ENCODE results near the gene DRGX.

Gene DRGX

DNA sequence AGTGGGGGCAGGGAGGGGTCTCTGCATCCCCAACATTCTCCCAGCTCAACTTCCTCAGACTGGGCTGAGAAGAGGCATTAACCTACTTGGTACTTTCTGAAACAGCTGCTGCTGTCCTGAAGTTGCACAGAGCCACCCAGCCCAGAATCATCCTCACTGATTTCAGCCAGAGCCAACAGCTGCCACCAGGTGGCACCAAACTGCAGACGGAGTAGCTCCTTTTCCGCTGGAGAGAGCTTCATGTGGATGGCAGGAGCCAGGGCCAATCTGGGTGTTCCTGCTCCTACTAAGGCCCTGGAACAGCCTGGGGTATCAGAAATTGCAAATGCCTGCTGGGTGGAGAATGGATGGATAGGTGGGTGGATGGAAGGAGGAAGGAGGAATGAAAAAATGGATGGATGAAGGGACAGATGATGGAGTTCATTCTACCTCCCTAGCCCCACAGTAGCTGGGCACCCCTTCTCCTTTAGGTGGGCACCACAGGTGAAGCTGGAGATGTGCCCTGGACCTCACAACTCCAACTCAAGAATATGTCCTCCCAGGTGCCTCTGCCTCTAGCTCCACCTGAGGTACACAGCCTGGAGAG lies 11.8 kb upstream of the DRGX start:
- no peak for FAIRE-seq

DNA sequence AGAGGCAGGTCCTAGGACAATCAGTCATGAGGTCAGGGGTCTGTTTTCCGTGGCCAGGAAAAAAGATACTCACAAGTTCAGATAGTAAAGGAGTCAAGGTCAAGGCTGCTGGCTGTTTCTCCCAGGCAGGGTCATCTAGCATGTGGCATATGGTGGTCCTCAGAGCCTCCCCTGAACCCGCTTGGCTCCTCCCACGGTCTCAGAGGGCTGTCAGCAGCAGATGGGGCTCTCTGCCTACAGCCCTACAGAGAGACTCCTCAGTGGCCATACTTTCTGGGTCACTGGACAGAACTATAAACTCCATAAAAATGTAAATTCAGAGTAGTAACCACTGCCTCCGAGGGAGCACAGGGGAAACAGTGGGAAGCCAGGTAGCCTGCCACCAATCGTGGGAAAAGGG lies 11.3 kb upstream of the DRGX start:
- FAIRE-seq = no peak

DNA sequence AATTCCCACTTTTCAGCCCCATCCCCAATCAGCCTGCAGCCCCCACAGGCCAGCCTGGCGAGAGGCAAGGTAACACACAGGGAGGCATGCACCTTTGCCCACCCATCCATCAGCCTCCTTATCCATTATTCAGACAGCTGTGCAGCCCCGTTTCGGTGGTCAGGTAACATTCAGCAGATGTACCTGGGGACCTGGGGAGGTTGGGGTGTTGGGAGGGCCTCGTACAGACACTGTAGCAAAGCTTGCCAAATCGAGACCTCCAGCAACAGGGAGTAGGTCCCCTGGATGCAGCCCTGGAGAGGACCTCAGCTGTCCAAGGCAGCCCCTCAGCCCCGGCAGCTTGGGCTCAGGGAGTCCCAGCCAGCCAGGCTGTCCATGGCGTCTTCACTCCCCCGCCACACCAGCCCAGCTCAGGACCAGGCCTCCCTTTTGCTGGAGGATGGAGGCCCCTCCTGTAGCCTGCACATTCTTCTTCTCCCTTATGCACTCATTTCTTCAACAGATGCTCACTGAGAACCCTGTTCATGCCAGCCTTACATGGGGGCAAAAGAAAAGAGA lies 8.5 kb upstream of the DRGX start:
- no peak for FAIRE-seq

DNA sequence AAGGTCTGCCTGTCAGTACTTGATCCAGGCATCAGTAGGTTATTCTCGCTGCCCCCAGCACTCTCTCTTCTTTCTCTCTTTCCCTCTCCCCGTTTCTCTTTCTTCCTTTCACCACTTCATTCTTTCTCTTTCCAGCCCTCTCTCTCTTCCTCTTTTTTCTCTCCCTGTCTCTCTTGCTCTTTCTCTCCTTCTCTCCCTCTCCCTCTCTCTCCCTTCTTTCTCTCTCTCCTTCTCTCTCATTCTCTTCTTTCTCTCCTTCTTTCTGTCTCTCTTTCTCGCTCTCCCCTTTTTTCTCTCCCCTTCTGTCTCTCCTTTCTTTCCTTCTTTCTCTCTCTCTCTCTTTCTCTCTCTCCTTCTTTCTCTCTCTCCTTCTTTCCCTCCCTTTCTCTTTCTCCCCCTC lies 7.5 kb upstream of the DRGX start:
- FAIRE-seq = no peak

DNA sequence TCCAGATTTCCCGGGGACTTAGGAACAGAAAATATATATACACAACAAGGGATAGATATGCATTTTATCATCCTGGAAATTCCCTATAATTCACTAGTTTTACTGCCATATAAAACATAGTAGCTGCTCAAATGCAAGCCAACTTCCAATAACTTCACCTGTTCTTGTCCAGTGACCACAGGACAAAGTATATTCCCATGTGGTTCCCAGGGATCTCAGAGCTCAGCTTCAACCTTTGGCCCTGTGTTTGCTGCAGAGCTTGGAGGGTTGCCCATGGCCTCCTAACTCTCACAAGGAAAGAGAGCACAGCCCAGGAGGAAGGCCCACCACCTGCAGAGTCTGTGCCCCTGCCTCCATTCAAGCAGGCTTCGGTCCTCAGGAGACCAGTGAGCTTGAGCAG lies 4.5 kb upstream of the DRGX start:
- FAIRE-seq = no peak

DNA sequence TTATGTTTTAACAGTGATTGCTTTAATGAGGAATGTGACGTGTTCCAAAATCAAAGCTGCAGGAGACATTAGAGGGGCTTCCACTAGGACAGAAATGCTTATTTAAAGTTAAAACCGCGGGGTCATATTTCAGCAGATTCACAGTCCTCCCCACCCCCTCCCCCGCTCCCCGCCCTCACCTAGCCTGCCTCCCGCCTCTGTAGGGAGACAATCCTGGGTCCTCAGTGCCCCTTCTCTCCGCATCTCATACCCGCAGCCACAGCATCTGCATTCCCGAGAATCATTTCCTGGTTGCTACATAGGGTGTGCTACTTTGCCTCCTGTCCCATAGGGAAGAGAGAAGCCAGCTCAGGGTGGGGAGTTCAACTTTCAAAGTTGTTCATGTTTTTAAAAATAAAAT lies 3.1 kb upstream of the DRGX start:
- no peak for FAIRE-seq

DNA sequence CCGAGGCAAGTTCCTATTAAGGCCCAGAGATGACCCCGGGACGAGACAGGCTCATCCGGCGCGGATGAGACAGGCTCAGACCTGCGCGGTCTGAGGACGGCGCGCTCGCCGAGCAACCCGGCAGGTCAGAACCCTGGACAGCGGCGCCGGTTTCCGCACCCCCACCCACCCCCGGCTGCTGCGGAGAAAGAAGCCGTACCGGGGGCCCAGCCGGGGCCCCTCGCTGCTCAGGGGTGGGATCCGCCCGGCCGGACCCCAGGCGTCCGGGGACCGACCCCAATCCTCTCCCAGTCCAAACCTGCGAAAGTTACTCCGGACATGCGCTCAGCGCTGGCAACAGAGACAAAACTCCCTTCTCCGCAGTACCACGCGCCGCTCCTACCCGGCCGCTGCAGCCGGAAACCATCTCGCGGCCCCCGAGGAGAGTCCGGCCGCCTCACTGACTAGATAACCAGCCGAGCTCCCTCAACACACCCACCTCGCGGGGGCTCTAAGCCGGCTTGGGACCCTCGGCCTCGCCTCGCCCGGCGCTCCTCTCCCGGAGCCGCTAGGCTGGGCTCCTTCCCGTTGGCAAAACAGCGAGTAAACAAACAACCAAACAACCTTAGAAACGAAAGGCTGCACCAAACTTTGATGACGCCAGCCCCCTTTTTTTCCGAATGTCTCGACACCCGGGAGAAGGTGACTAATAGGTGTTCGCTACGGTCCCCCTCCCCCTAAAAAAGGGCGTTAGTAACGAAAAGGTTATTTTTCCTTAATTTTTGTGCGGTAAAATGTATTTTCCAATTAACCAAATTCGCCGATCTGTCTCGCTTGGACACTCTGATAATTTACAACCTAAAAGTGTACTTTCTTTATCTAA lies 2.3 kb upstream of the DRGX start:
- no peak for FAIRE-seq

DNA sequence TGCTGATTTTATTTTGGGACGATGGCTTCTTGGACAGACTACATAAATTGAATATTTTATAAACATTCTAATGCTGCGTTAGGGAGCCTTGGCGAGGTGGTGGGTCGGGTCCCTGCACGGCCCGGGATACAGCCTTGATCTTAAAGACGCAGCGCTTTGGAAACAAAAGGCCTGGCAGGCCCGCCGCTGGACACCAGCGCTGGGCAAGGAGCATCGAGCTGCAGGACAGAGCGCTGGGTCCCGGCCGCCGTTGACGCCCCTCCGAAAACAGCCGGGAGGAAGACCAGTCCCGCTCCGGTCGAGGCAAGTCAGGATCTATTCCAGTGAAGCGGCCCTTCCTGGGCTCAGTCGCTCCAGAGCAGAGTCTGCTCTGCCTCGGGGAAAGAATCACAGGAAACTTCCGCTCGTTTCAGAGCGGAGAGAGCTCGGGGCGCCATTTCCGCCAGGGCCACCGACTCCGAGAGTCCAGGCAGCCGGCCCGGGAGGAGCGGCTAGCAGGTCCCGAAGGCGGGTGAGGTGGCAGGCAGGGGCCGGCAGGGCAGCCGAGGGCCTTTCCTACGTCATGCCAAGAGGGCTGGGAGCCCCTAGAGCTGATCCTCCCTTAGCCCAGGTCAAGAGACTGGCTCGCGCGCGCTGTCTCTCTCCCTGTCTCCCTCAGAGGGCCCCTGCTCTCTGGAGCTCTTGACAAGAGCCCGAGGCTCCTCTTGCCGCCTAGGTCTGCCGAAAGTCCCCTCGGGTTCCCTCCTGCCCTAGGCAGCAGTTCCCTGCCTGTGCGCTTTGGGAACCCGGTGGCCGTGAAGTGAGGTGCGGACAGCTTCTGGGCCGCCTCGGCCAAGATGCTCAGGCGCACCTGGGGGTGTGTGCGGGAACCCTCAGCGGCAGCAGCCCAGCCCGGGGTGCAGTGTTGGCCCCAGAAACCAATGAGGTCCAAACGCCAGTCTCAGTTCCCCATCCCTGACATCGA lies 1.4 kb upstream of the DRGX start:
- FAIRE-seq = no peak

DNA sequence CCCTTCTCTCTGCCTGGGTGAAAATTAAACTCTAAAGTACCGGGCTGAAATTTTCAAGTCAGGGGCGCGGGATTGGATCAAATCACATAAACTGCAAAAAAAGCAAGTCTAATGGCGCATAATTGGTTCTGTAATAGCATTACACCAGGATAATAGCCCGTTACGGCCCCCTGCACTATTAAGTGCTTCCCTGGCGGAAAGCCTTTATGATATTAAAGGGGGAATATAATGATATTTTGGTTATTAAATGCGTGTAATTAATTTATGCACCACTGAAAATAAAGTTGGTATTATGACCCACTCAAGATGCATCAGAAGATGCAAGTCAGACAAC lies 744 bp upstream of the DRGX start:
- no peak for FAIRE-seq

DNA sequence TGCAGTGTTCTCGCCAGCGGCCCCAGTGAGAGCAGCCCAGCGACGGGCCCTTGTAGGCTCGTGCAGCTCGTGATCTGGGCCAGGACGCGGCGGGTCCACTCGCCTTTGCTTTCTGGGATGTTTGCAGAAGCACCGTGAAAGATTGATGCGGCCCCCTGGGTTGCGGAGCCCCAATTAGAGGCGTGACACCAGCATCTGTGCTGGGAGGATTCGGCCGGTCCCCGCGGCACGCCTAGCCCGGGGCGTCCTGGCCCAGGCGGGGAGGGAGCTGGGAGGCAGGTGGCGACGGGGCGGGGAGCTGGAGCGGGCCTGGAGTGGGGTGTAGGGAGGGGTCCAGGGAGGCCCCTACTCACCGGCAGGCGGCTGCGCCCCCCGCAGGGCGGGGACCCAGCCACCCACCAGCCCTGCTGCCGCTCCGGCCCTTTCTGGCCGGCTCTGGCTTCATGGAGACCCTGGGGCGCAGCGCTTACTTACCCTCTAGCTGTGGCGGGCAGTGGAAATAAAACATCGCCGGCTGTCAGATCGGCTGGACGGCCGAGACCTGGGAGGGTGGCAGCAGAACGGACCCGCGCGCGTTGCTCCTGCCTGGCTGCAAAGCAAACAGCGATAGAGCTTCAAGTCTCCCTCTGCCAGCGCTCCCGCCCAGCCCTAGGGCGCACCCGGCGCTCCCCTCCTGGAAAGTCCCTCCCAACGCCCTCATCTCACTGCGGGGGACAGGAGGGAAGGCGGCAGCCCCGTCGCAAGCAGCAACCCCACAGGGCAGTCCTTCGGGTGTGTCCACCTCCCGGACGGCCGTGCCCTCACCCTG lies 752 bp downstream of the DRGX start:
- FAIRE-seq = no peak

DNA sequence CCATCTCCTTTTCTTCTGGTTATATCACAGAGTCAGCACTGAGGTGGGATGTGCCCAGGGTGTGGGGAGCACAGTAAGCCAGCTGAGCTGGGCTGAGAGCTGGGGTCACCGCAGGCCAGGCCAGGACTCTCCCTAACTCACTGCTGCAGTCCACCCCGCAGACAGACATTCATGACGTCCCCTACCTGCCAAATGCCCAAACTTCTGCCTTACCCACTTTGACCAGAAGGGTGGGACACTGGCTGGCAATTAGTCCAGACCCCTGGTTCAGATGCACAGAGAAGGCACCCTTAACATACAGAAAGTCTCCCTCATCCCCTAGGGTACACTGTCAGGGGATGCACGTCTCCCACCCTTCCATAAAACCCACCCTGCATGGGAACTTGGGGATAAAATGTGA lies 2.1 kb downstream of the DRGX start:
- FAIRE-seq = no peak

DNA sequence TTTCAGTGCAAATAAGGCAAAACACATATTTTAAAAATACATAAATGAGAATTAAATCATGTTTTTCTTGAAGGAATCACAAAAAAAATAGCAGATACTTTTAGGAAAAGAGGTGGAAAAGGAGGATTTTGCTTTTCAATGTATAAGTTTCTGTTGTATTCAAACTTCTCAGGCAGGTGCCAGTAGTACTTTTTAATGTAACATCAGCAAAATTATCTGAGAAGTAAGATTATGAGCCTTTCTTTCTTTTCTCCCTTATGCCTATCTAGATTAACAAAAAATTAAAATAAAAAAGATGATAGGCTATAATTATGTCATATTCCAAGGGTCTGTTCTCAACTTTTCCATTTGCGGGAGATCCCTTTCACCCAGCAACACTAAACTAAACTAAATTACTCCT lies 2.6 kb downstream of the DRGX start:
- no peak for FAIRE-seq

DNA sequence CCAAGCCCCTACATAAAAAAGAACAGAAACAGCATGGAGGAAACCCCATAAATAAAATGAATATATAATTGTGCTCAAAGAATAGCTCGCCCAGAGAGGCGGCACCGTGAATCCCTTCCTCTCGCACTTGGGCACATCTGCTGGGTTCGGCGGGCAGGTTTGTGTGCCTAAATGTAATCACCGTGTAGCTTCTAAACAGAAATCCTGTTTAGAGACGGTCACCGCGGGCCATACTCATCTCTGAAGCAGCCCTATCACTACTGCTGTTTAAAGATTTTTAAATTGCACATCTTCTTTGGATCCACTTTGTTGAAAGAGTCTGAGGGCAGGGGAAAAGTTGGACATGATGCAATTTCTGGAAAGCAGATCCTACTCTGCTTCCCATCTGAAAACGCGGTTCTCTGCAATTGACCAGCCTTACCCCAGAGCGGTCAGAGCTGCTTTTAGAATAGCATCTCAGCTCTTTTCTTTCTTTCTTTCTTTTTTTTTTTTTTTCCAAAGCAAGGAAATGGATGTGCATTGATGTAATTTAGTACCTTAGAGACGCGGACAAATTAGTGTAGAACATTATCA lies 6.4 kb downstream of the DRGX start:
- FAIRE-seq = no peak

DNA sequence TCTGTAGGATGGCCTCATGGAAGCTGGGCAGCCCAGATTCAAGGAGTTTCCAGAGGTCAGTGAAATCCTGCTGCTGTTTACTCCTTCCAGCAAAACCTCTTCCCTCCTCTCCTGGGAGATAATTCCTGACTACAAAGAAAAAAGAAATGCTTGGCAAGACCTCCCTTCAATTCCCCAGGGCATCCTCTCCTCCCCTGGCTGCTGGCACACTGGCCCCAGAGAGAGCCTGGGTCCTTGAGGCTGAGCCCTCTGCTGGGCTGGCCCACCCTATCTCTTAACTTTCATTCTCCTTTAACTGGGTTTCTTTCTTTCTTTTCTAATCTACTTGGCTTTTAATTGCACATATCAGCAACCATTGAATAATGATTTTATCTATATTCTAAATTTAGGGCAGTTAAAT lies 7.7 kb downstream of the DRGX start:
- no peak for FAIRE-seq

DNA sequence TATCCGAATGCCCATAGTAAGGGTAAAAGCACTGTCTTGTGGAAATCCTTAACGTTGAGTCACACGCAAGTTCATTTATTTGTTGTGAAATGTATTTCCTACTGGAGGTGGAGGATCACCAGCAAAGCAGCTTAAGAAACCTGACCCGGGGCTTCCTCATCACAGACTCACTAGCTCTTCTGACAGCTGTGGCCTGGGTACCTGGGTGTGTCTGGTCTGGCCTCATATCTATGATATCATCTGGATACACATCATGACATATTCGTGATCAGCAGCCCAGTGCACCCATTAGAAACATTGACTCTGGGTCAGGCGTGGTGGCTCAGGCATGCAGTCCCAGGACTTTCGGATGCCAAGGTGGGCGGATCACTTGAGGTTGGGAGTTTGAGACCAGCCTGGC lies 8.8 kb downstream of the DRGX start:
- no peak for FAIRE-seq

DNA sequence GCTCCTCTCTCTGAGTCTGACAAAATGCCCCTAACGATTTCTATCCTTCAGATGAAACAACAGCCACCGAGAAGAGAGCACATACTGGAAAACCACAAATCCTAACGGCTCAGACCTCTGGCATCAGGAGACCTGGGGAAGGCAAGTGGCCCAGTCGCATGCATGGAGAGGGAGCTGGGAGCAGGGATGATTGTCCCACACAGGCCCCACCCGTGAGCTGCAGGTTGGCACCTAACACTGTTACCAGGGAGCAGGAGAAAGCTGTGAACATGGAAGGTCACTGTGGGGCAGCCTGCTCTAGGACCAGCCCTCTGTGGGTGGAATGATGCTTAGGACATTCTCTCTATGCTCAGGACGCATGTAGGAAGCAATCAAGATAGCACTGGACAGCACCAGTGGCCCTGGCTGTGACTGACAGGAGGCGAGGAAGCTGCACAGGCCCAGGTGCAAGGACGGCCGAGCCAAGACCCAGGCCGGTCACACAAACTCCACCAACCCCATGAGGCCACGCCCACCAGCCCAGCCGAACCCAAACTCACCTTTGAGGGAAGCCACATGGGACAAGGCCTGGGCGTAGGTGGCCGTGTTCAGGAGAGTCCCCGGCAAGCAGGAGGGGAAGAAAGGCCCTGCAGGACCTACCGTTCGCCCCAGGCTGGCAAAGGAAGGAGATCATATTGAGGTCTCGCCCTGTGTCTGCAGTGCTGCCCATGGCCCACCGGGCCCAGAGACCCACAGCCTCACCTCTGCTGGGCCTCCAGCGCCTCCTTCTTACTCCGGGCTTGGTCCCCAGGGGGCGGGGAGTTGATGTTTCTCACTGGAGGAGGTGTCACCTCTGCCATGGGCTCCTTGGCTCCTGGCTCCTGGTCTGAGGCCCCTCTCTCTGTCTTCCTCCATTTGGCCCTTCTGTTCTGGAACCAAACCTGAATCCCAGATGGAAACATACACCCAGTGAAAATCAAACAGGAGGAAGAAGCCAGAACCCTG lies 9.7 kb downstream of the DRGX start:
- FAIRE-seq = no peak

DNA sequence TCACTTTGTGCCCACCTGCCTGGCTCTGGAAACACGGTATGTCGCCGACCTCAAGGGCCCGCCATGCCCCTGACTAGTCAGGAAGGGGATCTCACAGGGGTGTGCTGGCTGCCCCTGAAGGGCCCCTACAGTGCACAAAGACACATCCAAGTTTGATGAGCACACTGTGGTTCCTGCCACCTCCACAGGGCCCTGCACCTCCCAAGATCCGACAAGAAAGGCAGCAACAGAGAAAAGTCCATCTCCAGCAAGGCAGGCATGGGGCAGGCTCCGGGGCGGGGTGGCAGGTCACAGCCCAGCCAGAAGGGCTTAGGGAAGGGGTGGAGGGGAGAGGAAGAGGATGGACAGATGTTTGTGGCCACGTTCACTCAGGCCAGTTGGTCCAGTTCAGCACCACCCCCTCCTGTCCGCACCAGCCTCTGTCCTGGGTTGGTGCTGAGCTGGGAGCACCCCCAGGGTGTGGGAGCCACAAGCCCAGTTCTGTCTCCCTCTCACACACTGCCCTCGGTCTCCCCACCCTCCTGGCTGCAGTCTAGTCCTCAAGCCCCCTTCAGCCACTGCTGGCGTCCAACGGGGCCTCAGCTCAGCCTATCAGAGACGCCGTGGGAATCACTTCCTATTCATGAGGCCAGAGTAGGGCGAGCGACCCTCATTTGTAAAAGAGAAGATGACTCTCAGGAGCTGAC lies 11.5 kb downstream of the DRGX start:
- no peak for FAIRE-seq

DNA sequence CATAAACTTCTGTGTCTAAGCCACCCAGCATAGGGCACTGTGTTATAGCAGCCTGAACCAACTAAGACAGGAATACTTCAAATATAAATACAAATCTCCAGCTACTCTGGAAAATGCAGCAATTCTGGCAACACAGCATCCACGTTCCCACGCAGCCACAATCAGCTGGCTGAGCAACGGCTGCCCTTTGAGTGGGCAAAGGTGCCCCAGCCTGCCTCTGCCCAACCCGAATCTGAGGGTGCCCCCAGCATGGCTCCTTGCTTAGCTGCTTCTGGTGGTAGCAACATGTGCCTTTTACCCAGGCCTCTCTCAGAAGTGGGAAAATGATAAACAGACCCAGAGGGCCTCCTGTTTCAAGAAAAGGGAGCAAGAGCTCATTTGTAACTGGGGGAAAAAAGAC lies 12.0 kb downstream of the DRGX start:
- FAIRE-seq = no peak

DNA sequence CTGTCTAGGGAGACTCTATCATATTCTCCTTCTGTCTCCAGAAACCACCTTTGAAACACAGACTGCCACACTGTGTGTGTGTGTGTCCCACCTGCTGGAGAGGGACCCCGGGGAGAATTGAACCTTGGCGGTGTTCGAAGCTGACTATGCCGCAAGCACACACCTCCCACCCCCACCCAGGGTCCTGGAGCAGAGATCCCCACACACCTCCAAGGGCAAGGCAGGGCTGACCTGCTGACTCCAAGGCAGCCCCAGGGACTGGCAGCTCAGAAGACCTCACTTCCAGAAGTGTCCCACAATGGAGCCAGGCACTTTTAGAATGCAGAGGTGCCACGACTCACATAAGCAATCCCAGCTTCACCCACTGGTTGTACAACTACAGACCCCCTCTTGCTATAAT lies 13.1 kb downstream of the DRGX start:
- no peak for FAIRE-seq

DNA sequence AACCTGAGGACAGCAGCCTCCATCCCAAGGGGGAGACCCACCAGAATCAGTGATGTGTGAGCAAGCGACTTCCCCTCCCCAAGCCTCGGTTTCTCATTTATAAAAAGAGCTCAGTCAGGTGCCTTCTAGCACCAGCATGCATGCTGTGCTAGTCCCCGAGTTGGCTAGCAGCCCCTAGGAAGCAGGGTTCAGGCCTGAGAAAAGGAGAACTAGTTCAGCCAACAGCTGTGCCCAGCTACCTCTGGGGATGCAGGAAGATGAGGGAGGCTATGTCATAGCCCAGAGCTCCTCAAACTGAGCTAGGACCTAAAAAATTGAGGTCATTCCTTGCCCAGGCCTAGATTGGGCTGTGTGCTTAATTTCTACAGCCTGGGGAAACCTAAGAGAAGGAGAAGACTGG lies 13.7 kb downstream of the DRGX start:
- no peak for FAIRE-seq
